Measurements from ENCODE around the gene TSPAN10. TPM values are rescaled to one million over a fixed set of nuclear protein-coding genes. Genes with fewer than 3 reads are reported as not detected.

TSPAN10 gene
- total RNA-seq, 1 donor from 2014 or later = 4.0 TPM

- H3K27me3 Mint-ChIP-seq = no peaks in the 10 kb centered on the region
- DNase-seq (ENCODE audit: low spot score, unreplicated experiment) = no peak
- H3K4me3 Mint-ChIP-seq (ENCODE audit: low read depth) = no peak overlapping the region
- no peak overlapping the region for H3K27ac Mint-ChIP-seq
- peaks cover 15% of the 10 kb centered on the region for H3K36me3 Mint-ChIP-seq (ENCODE audit: insufficient read depth)
- H3K4me1 Mint-ChIP-seq (ENCODE audit: low read depth) = no peaks in the 10 kb centered on the region
- no peaks in the 10 kb centered on the region for H3K9me3 Mint-ChIP-seq (ENCODE audit: low read depth)
- no peak for TF ChIP-seq CTCF (IDR thresholded peaks at IDR 0.05; ENCODE audit: unreplicated experiment)
Measured at GRCh38 chr17:81695801-81696200, 58.8 kb downstream of the TSPAN10 start.

GRCh38 chr17:81696218-81696941 is 59.4 kb downstream of the TSPAN10 start:
- Mint-ChIP-seq H3K4me1 (ENCODE audit: low read depth) (no peaks in the 10 kb centered on the region), H3K4me3 (ENCODE audit: low read depth) (no peak overlapping the region), H3K36me3 (ENCODE audit: insufficient read depth) (peaks cover 16% of the 10 kb centered on the region), H3K27ac (no peak overlapping the region), H3K9me3 (ENCODE audit: low read depth) (no peaks in the 10 kb centered on the region), H3K27me3 (no peaks in the 10 kb centered on the region)
- TF ChIP-seq CTCF (IDR thresholded peaks at IDR 0.05; ENCODE audit: unreplicated experiment) = no peak
- DNase-seq (ENCODE audit: low spot score, unreplicated experiment) = no peak

- H3K4me3 Mint-ChIP-seq (ENCODE audit: low read depth) = no peak overlapping the region
- peaks cover 5% of the 10 kb centered on the region for H3K4me1 Mint-ChIP-seq (ENCODE audit: low read depth)
- peaks cover 15% of the 10 kb centered on the region for H3K36me3 Mint-ChIP-seq (ENCODE audit: insufficient read depth)
- H3K27me3 Mint-ChIP-seq = no peaks in the 10 kb centered on the region
- TF ChIP-seq CTCF (IDR thresholded peaks at IDR 0.05; ENCODE audit: unreplicated experiment) = no peak
- H3K9me3 Mint-ChIP-seq (ENCODE audit: low read depth) = no peaks in the 10 kb centered on the region
- DNase-seq (ENCODE audit: low spot score, unreplicated experiment) = no peak
- H3K27ac Mint-ChIP-seq = no peak overlapping the region
Measured at GRCh38 chr17:81697261-81698044, 60.5 kb downstream of the TSPAN10 start.

Small RNA genes within 50 kb of the gene (microRNA-seq; reads per million reads assigned to microRNA genes)
- gene MIR6786 (ENCODE audit: borderline number of aligned reads, unreplicated experiment) = 3.6 reads per million

Other genes starting within 250 kb of the TSPAN10 start
- gene BAHCC1, start 241.7 kb upstream of the TSPAN10 start, total RNA-seq = 36.9 and 40.5 TPM in 2 replicates
- 3,227 and 3,279 TPM in 2 replicates for gene ACTG1, start 124.4 kb upstream of the TSPAN10 start, total RNA-seq
- 4.8 and 5.3 TPM in 2 replicates for gene FSCN2, start 108.8 kb upstream of the TSPAN10 start, total RNA-seq
- 46.5 and 47.7 TPM in 2 replicates for gene FAAP100, start 84.8 kb upstream of the TSPAN10 start, total RNA-seq
- 93.8 and 102 TPM in 2 replicates for gene NPLOC4, start 84 bp upstream of the TSPAN10 start, total RNA-seq
- 0.50 TPM in 1 of 2 replicates, not detected in the other for gene PDE6G, start 19.3 kb downstream of the TSPAN10 start, total RNA-seq
- gene OXLD1, start 29.4 kb downstream of the TSPAN10 start, total RNA-seq = 18.6 and 23.6 TPM in 2 replicates
- gene CCDC137, start 29.5 kb downstream of the TSPAN10 start, total RNA-seq = 24.8 and 26.6 TPM in 2 replicates
- 42.1 TPM in 2 replicates for gene ARL16, start 46.6 kb downstream of the TSPAN10 start, total RNA-seq
- 127 and 141 TPM in 2 replicates for gene HGS, start 46.8 kb downstream of the TSPAN10 start, total RNA-seq
- 63.6 and 63.9 TPM in 2 replicates for gene MRPL12, start 66.2 kb downstream of the TSPAN10 start, total RNA-seq
- 36.9 and 40.9 TPM in 2 replicates for gene SLC25A10, start 75.1 kb downstream of the TSPAN10 start, total RNA-seq
- gene GCGR, start 167.0 kb downstream of the TSPAN10 start, total RNA-seq = 2.1 and 2.2 TPM in 2 replicates
- 138 and 157 TPM in 2 replicates for gene MCRIP1, start 196.1 kb downstream of the TSPAN10 start, total RNA-seq
- gene PPP1R27, start 197.9 kb downstream of the TSPAN10 start, total RNA-seq = not detected in 2 replicates
- 467 and 484 TPM in 2 replicates for gene P4HB, start 223.3 kb downstream of the TSPAN10 start, total RNA-seq
- gene ARHGDIA, start 234.1 kb downstream of the TSPAN10 start, total RNA-seq = 239 and 248 TPM in 2 replicates